HEK293 (cell line): ENCODE measurements around the gene NKPD1.

ENCODE experiments used
- CTCF ChIP-seq: fragments of 450-650 bp; formaldehyde crosslinking; IDR thresholded peaks from 2 replicates; pipeline ENCODE4 v1.5.1; 2016; ENCODE audit warnings: missing biosample characterization, missing genetic modification characterization
- KLF10 ChIP-seq: fragments of 450-650 bp; IDR thresholded peaks from 2 replicates; pipeline ENCODE4 v1.5.1; 2018; ENCODE audit warnings: missing biosample characterization, mild to moderate bottlenecking, missing genetic modification characterization
- SCRT2 ChIP-seq: fragments of 450-650 bp; formaldehyde crosslinking; IDR thresholded peaks from 2 replicates; pipeline ENCODE4 v1.5.1; 2016; ENCODE audit warnings: missing biosample characterization, missing genetic modification characterization
- SP2 ChIP-seq: fragments of 450-650 bp; formaldehyde crosslinking; IDR thresholded peaks from 2 replicates; pipeline ENCODE4 v1.5.1; 2016; ENCODE audit warnings: missing biosample characterization, missing genetic modification characterization
- TCF7L2 ChIP-seq: IDR thresholded peaks from 2 replicates; pipeline ENCODE4 v1.6.1; 2011; ENCODE audit warnings: low read depth, mild to moderate bottlenecking, inconsistent platforms, low read length, moderate library complexity, borderline replicate concordance
- TSHZ1 ChIP-seq: fragments of 450-650 bp; formaldehyde crosslinking; IDR thresholded peaks from 2 replicates; pipeline ENCODE4 v1.5.1; 2016; ENCODE audit warnings: missing biosample characterization, missing genetic modification characterization, borderline replicate concordance
- YY2 ChIP-seq: fragments of 450-650 bp; formaldehyde crosslinking; IDR thresholded peaks from 2 replicates; pipeline ENCODE4 v1.5.1; 2016; ENCODE audit warnings: missing biosample characterization, missing genetic modification characterization
- ZBTB44 ChIP-seq: fragments of 450-650 bp; IDR thresholded peaks from 2 replicates; pipeline ENCODE4 v1.5.1; 2018; ENCODE audit warnings: missing biosample characterization, mild to moderate bottlenecking, missing genetic modification characterization
- ZFP69B ChIP-seq: fragments of 450-650 bp; formaldehyde crosslinking; IDR thresholded peaks from 2 replicates; pipeline ENCODE4 v1.5.1; 2016; ENCODE audit warnings: missing biosample characterization, missing genetic modification characterization
- ZNF114 ChIP-seq: fragments of 450-650 bp; formaldehyde crosslinking; IDR thresholded peaks from 2 replicates; pipeline ENCODE4 v1.5.0; 2017; ENCODE audit warnings: missing biosample characterization, missing genetic modification characterization
- ZNF138 ChIP-seq: fragments of 450-650 bp; formaldehyde crosslinking; IDR thresholded peaks from 2 replicates; pipeline ENCODE4 v1.5.1; 2016; ENCODE audit warnings: missing biosample characterization, missing genetic modification characterization, borderline replicate concordance
- ZNF140 ChIP-seq: fragments of 450-650 bp; formaldehyde crosslinking; IDR thresholded peaks from 2 replicates; pipeline ENCODE4 v1.5.1; 2016; ENCODE audit warnings: missing biosample characterization, missing genetic modification characterization
- ZNF18 ChIP-seq: fragments of 450-650 bp; formaldehyde crosslinking; IDR thresholded peaks from 2 replicates; pipeline ENCODE4 v1.5.1; 2016; ENCODE audit warnings: missing biosample characterization, missing genetic modification characterization
- ZNF280C ChIP-seq: fragments of 450-650 bp; formaldehyde crosslinking; IDR thresholded peaks from 2 replicates; pipeline ENCODE4 v1.5.1; 2016; ENCODE audit warnings: missing biosample characterization, missing genetic modification characterization
- ZNF366 ChIP-seq: fragments of 450-650 bp; formaldehyde crosslinking; conservative IDR thresholded peaks from 2 replicates; pipeline ENCODE4 v1.5.1; 2016; ENCODE audit warnings: missing biosample characterization, missing genetic modification characterization
- ZNF394 ChIP-seq: fragments of 450-650 bp; formaldehyde crosslinking; IDR thresholded peaks from 2 replicates; pipeline ENCODE4 v1.5.1; 2016; ENCODE audit warnings: missing biosample characterization, missing genetic modification characterization, mild to moderate bottlenecking, moderate library complexity, borderline replicate concordance
- ZNF449 ChIP-seq: fragments of 450-650 bp; formaldehyde crosslinking; IDR thresholded peaks from 2 replicates; pipeline ENCODE4 v1.5.1; 2017; ENCODE audit warnings: missing biosample characterization, mild to moderate bottlenecking, missing genetic modification characterization, moderate library complexity
- ZNF555 ChIP-seq: fragments of 450-650 bp; formaldehyde crosslinking; conservative IDR thresholded peaks from 2 replicates; pipeline ENCODE4 v1.5.1; 2017; ENCODE audit warnings: missing biosample characterization, mild to moderate bottlenecking, missing genetic modification characterization, inconsistent platforms
- ZNF561 ChIP-seq: fragments of 450-650 bp; IDR thresholded peaks from 2 replicates; pipeline ENCODE4 v1.5.1; 2018; ENCODE audit warnings: missing biosample characterization, missing genetic modification characterization, borderline replicate concordance
- ZNF571 ChIP-seq: fragments of 450-650 bp; formaldehyde crosslinking; IDR thresholded peaks from 2 replicates; pipeline ENCODE4 v1.5.0; 2017; ENCODE audit warnings: missing biosample characterization, missing genetic modification characterization
- ZNF600 ChIP-seq: fragments of 450-650 bp; formaldehyde crosslinking; IDR thresholded peaks from 2 replicates; pipeline ENCODE4 v1.5.1; 2016; ENCODE audit warnings: missing biosample characterization, missing genetic modification characterization
- ZNF626 ChIP-seq: fragments of 450-650 bp; sonication (Bioruptor Pico); formaldehyde crosslinking; IDR thresholded peaks from 2 replicates; pipeline ENCODE4 v1.5.1; 2018; ENCODE audit warnings: missing biosample characterization, missing genetic modification characterization, inconsistent platforms
- ZNF704 ChIP-seq: fragments of 450-650 bp; formaldehyde crosslinking; IDR thresholded peaks from 2 replicates; pipeline ENCODE4 v1.5.1; 2016; ENCODE audit warnings: missing biosample characterization, missing genetic modification characterization

Gene NKPD1

GRCh38 chr19:45179072-45179891, 18.5 kb upstream of the NKPD1 start (continued):
- TF ChIP-seq ZNF280C (tag by site-specific recombination) (no peak), YY2 (tag by site-specific recombination) (no peak), ZNF561 (tag by site-specific recombination) (peak; percentile 21; the same call in 1 of the 2 replicates), KLF10 (tag by site-specific recombination) (0 out of 2 replicates have a peak, but pooled peaks have one; percentile 6), TSHZ1 (tag by site-specific recombination) (no peak), ZNF140 (tag by site-specific recombination) (no peak), ZNF571 (tag by site-specific recombination) (no peak), ZNF704 (tag by site-specific recombination) (no peak), SP2 (tag by site-specific recombination) (no peak), ZNF626 (no peak), ZNF18 (no peak), ZNF555 (tag by site-specific recombination) (no peak), ZNF600 (tag by site-specific recombination) (peak; percentile 23; the same call in 1 of the 2 replicates), ZNF449 (tag by site-specific recombination) (no peak), ZNF138 (tag by site-specific recombination) (no peak), CTCF (tag by site-specific recombination) (no peak), ZNF114 (tag by site-specific recombination) (no peak), ZFP69B (tag by site-specific recombination) (no peak), SCRT2 (tag by site-specific recombination) (no peak), ZNF366 (no peak), ZBTB44 (peak; percentile 38; the same call in 1 of the 2 replicates), ZNF394 (tag by site-specific recombination) (peak; percentile 48; the same call in 1 of the 2 replicates), TCF7L2 (no peak)
